WTC11 (cell line): ENCODE data around the gene ADAMTS2. TPM values are rescaled to one million over a fixed set of nuclear protein-coding genes. Genes with fewer than 3 reads are reported as not detected.

Experiments
- ATAC-seq: fragments of 200-7000 bp; cut with Tn5 transposase; 2 replicates; pipeline ENCODE4 v1.10.0; 2021; ENCODE audit warnings: mild to moderate bottlenecking, moderate library complexity
- CTCF ChIA-PET: fragments of 300-600 bp; sonication (Branson Sonifier 250); formaldehyde crosslinking; loops from one replicate; lab custom pipeline; 2021; ENCODE audit warnings: antibody characterized with exemption; lab: Charles Lee
- POLR2A ChIA-PET: fragments of 350-600 bp; sonication (Branson Sonifier 250); formaldehyde crosslinking; loops from one replicate; lab custom pipeline; 2021; ENCODE audit warnings: antibody characterized with exemption; lab: Charles Lee
- DNase-seq: peaks from one replicate; pipeline ENCODE4 v3.0.0; 2021; ENCODE audit warnings: low spot score
- H3K27ac Mint-ChIP-seq: 2 replicates; pipeline ENCODE4 v1.8.0; 2021; ENCODE audit warnings: mixed read lengths
- H3K27me3 Mint-ChIP-seq: 2 replicates; pipeline ENCODE4 v1.8.0; 2021; ENCODE audit warnings: low read depth, mild to moderate bottlenecking, moderate library complexity, mixed read lengths
- H3K36me3 Mint-ChIP-seq: 2 replicates; pipeline ENCODE4 v1.8.0; 2021; ENCODE audit warnings: mixed read lengths
- H3K4me1 Mint-ChIP-seq: 2 replicates; pipeline ENCODE4 v1.8.0; 2022; ENCODE audit warnings: mixed read lengths
- H3K4me3 Mint-ChIP-seq: 2 replicates; pipeline ENCODE4 v1.8.0; 2021; ENCODE audit warnings: mild to moderate bottlenecking, moderate library complexity, mixed read lengths
- H3K9me3 Mint-ChIP-seq: 2 replicates; pipeline ENCODE4 v1.8.0; 2021; ENCODE audit warnings: mixed read lengths
- ARID4B ChIP-seq: sonication (generic); formaldehyde crosslinking; IDR thresholded peaks from 2 replicates; pipeline ENCODE4 v1.8.0; 2023; ENCODE audit warnings: missing genetic modification reagents, mild to moderate bottlenecking, borderline replicate concordance
- ATF3 ChIP-seq: sonication (generic); formaldehyde crosslinking; conservative IDR thresholded peaks from 2 replicates; pipeline ENCODE4 v1.8.1; 2022; ENCODE audit warnings: mild to moderate bottlenecking, missing genetic modification reagents
- ATF6 ChIP-seq: sonication (generic); formaldehyde crosslinking; IDR thresholded peaks from 2 replicates; pipeline ENCODE4 v1.8.1; 2023; ENCODE audit warnings: mild to moderate bottlenecking, missing genetic modification reagents
- CDX4 ChIP-seq: fragments of 250-450 bp; sonication (Bioruptor Pico); IDR thresholded peaks from 2 replicates; pipeline ENCODE4 v1.9.0; 2021; ENCODE audit warnings: moderate library complexity, mild to moderate bottlenecking, inconsistent platforms, borderline replicate concordance
- E2F1 ChIP-seq: sonication (generic); formaldehyde crosslinking; IDR thresholded peaks from 2 replicates; pipeline ENCODE4 v1.8.0; 2022; ENCODE audit warnings: mild to moderate bottlenecking, missing genetic modification reagents
- EMX1 ChIP-seq: fragments of 250-450 bp; sonication (Bioruptor Pico); IDR thresholded peaks from 2 replicates; pipeline ENCODE4 v1.8.0; 2021; ENCODE audit warnings: mild to moderate bottlenecking
- ETV6 ChIP-seq: sonication (generic); formaldehyde crosslinking; IDR thresholded peaks from 2 replicates; pipeline ENCODE4 v1.8.1; 2022; ENCODE audit warnings: mild to moderate bottlenecking, missing genetic modification reagents
- FOXK1 ChIP-seq: sonication (generic); formaldehyde crosslinking; IDR thresholded peaks from 2 replicates; pipeline ENCODE4 v1.8.0; 2022; ENCODE audit warnings: mild to moderate bottlenecking, moderate library complexity, missing genetic modification reagents
- HMGXB4 ChIP-seq: sonication (generic); formaldehyde crosslinking; IDR thresholded peaks from 2 replicates; pipeline ENCODE4 v1.8.1; 2023; ENCODE audit warnings: mild to moderate bottlenecking, moderate library complexity, missing genetic modification reagents
- IRF2 ChIP-seq: sonication (generic); formaldehyde crosslinking; IDR thresholded peaks from 2 replicates; pipeline ENCODE4 v1.8.0; 2022; ENCODE audit warnings: low read depth, missing genetic modification reagents, borderline replicate concordance
- JUN ChIP-seq: sonication (generic); formaldehyde crosslinking; IDR thresholded peaks from 2 replicates; pipeline ENCODE4 v1.8.0; 2023; ENCODE audit warnings: mild to moderate bottlenecking, missing genetic modification reagents
- NFATC4 ChIP-seq: fragments of 250-450 bp; sonication (Bioruptor Pico); IDR thresholded peaks from 2 replicates; pipeline ENCODE4 v1.9.0; 2021; ENCODE audit warnings: mild to moderate bottlenecking
- PREB ChIP-seq: sonication (generic); formaldehyde crosslinking; IDR thresholded peaks from 2 replicates; pipeline ENCODE4 v1.8.1; 2022; ENCODE audit warnings: mild to moderate bottlenecking, missing genetic modification reagents, moderate library complexity, borderline replicate concordance
- PRRX2 ChIP-seq: fragments of 250-450 bp; sonication (Bioruptor Pico); IDR thresholded peaks from 2 replicates; pipeline ENCODE4 v1.8.0; 2021; ENCODE audit warnings: mild to moderate bottlenecking
- RORB ChIP-seq: fragments of 250-450 bp; sonication (Bioruptor Pico); IDR thresholded peaks from 2 replicates; pipeline ENCODE4 v1.9.0; 2021; ENCODE audit warnings: mild to moderate bottlenecking
- TCF7 ChIP-seq: sonication (generic); formaldehyde crosslinking; IDR thresholded peaks from 2 replicates; pipeline ENCODE4 v1.8.0; 2022; ENCODE audit warnings: mild to moderate bottlenecking, low read depth, missing genetic modification reagents, moderate library complexity
- TEAD1 ChIP-seq: sonication (generic); formaldehyde crosslinking; IDR thresholded peaks from 2 replicates; pipeline ENCODE4 v1.8.0; 2022; ENCODE audit warnings: mild to moderate bottlenecking, missing genetic modification reagents
- USF1 ChIP-seq: sonication (generic); formaldehyde crosslinking; IDR thresholded peaks from 2 replicates; pipeline ENCODE4 v1.8.0; 2022; ENCODE audit warnings: mild to moderate bottlenecking, missing genetic modification reagents
- ZBTB43 ChIP-seq: sonication (generic); formaldehyde crosslinking; IDR thresholded peaks from 2 replicates; pipeline ENCODE4 v1.8.1; 2023; ENCODE audit warnings: mild to moderate bottlenecking, missing genetic modification reagents
- ZNF263 ChIP-seq: sonication (generic); formaldehyde crosslinking; IDR thresholded peaks from 2 replicates; pipeline ENCODE4 v1.8.1; 2022; ENCODE audit warnings: low read depth, mild to moderate bottlenecking, moderate library complexity, missing genetic modification reagents
- ZNF416 ChIP-seq: fragments of 250-450 bp; sonication (Bioruptor Pico); IDR thresholded peaks from 2 replicates; pipeline ENCODE4 v1.9.0; 2021; ENCODE audit warnings: mild to moderate bottlenecking, inconsistent platforms
- ZSCAN18 ChIP-seq: fragments of 250-450 bp; sonication (Bioruptor Pico); IDR thresholded peaks from 2 replicates; pipeline ENCODE4 v2.1.2; 2022; ENCODE audit warnings: mild to moderate bottlenecking, moderate library complexity
- total RNA-seq: library from RNA; stranded (reverse); gene quantifications from 3 replicates; pipeline ENCODE4 v1.2.3, GENCODE V29; 2021

ADAMTS2 gene
- total RNA-seq, 1 experiment from 2014 or later: 11.2 TPM

GRCh38 chr5:179161901-179162300 is 183.4 kb downstream of the ADAMTS2 start (continued):
- TF ChIP-seq ATF6 (CRISPR knock-in tag) (no peak), FOXK1 (CRISPR knock-in tag) (no peak), ZSCAN18 (CRISPR knock-in tag) (no peak), TCF7 (no peak), NFATC4 (no peak), ZNF416 (CRISPR knock-in tag) (no peak)

- Mint-ChIP-seq H3K36me3 (peaks cover 7% of the 10 kb centered on the region; the same call in 1 of the 2 replicates), H3K27ac (no peak overlapping the region), H3K4me1 (no peaks in the 10 kb centered on the region), H3K4me3 (no peak overlapping the region), H3K9me3 (peaks cover 32% of the 10 kb centered on the region), H3K27me3 (no peaks in the 10 kb centered on the region)
- DNase-seq: no peak
- ChIA-PET POLR2A (no interaction called here), CTCF (interaction anchor here (1.4 kb wide), 1 partner anchor 17 kb away, joined by 3 read pairs; no protein-coding TSS in a partner anchor)
- no peak for ATAC-seq
- TF ChIP-seq TEAD1: no peak
- TF ChIP-seq ETV6 (CRISPR knock-in tag): no peak
- TF ChIP-seq JUN (CRISPR knock-in tag): no peak
- no peak for TF ChIP-seq RORB (CRISPR knock-in tag)
- no peak for TF ChIP-seq E2F1 (CRISPR knock-in tag)
- TF ChIP-seq PREB (CRISPR knock-in tag): no peak
- no peak for TF ChIP-seq USF1 (CRISPR knock-in tag)
- no peak for TF ChIP-seq EMX1
- TF ChIP-seq ARID4B (CRISPR knock-in tag): no peak
- TF ChIP-seq IRF2 (CRISPR knock-in tag): no peak
- TF ChIP-seq ZBTB43 (CRISPR knock-in tag): no peak
- TF ChIP-seq PRRX2: no peak
- no peak for TF ChIP-seq ZNF263 (CRISPR knock-in tag)
- TF ChIP-seq ATF3 (CRISPR knock-in tag): no peak
- TF ChIP-seq HMGXB4 (CRISPR knock-in tag): no peak
- TF ChIP-seq CDX4 (CRISPR knock-in tag): no peak
These were observed 184.7 kb downstream of the ADAMTS2 start for GRCh38 chr5:179160584-179160983.
